H1 (cell line): Measurements from ENCODE around the gene HLA-DPB1.
A peak's percentile ranks its signal among the peaks of the same experiment; 100 is the strongest.

ENCODE experiments used
- CHD1 ChIP-seq: IDR thresholded peaks from 2 replicates; pipeline ENCODE4 v1.6.1; 2012; ENCODE audit warnings: low read depth, low read length, improper control_type of control experiment
- CHD7 ChIP-seq: fragments of 300-600 bp; sonication (generic); IDR thresholded peaks from 2 replicates; pipeline ENCODE4 v1.7.1; 2012; ENCODE audit warnings: low read length, moderate library complexity, mild to moderate bottlenecking, inconsistent platforms; ENCODE audit not compliant: insufficient replicate concordance
- CTCF ChIP-seq, 3 experiments: IDR thresholded peaks; 1 replicate in 2 of 3; 2 replicates in 1 of 3; pipeline versions ENCODE4 v1.5.1 to v1.6.1; 2011; ENCODE audit warnings: low read length in 3 of 3, mild to moderate bottlenecking in 3 of 3, inconsistent platforms in 2 of 3, low read depth in 1 of 3, moderate library complexity in 1 of 3; ENCODE audit not compliant: insufficient read depth in 1 of 3; ENCODE audit errors: control extremely low read depth in 1 of 3
- EP300 ChIP-seq, 2 experiments: IDR thresholded peaks; 1 replicate in 1 of 2; 2 replicates in 1 of 2; pipeline ENCODE4 v1.6.1; 2011 to 2012; ENCODE audit warnings: low read depth in 2 of 2, low read length in 2 of 2, mild to moderate bottlenecking in 2 of 2, borderline replicate concordance in 1 of 2, inconsistent platforms in 1 of 2, moderate library complexity in 1 of 2
- MAFK ChIP-seq: IDR thresholded peaks from 2 replicates; pipeline ENCODE4 v1.6.1; 2012; ENCODE audit warnings: low read depth, mild to moderate bottlenecking, improper control_type of control experiment, low read length
- POLR2A ChIP-seq, 2 experiments: IDR thresholded peaks; 1 replicate in 1 of 2; 2 replicates in 1 of 2; pipeline ENCODE4 v1.6.1; 2011; ENCODE audit warnings: low read depth in 2 of 2, low read length in 2 of 2, mild to moderate bottlenecking in 2 of 2; ENCODE audit errors: control extremely low read depth in 1 of 2
- TAF1 ChIP-seq: IDR thresholded peaks from 2 replicates; pipeline ENCODE4 v1.6.1; 2011; ENCODE audit warnings: mild to moderate bottlenecking, low read depth, low read length

- TF ChIP-seq CHD7, result no peak
- no peak for TF ChIP-seq EP300 (IDR thresholded peaks at IDR 0.05; ENCODE audit: borderline replicate concordance in 1 of 2, low read depth in 2 of 2, low read length in 2 of 2)
- TF ChIP-seq MAFK, result no peak
- 0 out of 3 replicates have a peak, but pooled peaks of 1 of the 2 experiments have one; percentile 17 for TF ChIP-seq POLR2A (IDR thresholded peaks at IDR 0.05; ENCODE audit: control extremely low read depth in 1 of 2, low read depth in 2 of 2, low read length in 2 of 2)
- TF ChIP-seq CHD1, result no peak
- TF ChIP-seq TAF1, result no peak
- peak in 2 of 3 experiments; percentile 26 to 69; a peak in 2 of 4 replicates for TF ChIP-seq CTCF (IDR thresholded peaks at IDR 0.05; ENCODE audit: control extremely low read depth in 1 of 3, insufficient read depth in 1 of 3, low read depth in 1 of 3, low read length in 3 of 3)
These were observed 42.8 kb downstream of the HLA-DPB1 start for GRCh38 chr6:33118525-33119123.
